IMR-90 (cell line): Measurements from ENCODE around the gene PIP. TPM values are rescaled to one million over a fixed set of nuclear protein-coding genes. Genes with fewer than 3 reads are reported as not detected.

Source experiments
- ATAC-seq: fragments of 200-7000 bp; cut with Tn5 transposase; 2 replicates; pipeline ENCODE4 v1.9.1; 2020; ENCODE audit warnings: low read depth, mild to moderate bottlenecking, moderate library complexity
- BruUV-seq: library from RNA; stranded (reverse); fragments of 400-500 nt; replicated peaks from 2 replicates; lab custom pipeline; 2021; lab: Mats Ljungman, UMichigan
- CTCF ChIA-PET: fragments of 300-600 bp; formaldehyde crosslinking; extraction: SDS; loops from one replicate; lab custom pipeline; 2021; ENCODE audit warnings: antibody characterized with exemption; lab: Yijun Ruan, JAX
- POLR2A ChIA-PET: fragments of 300-600 bp; sonication (Branson Sonifier 250); formaldehyde crosslinking; loops from one replicate; lab custom pipeline; 2022; ENCODE audit warnings: antibody characterized with exemption; ENCODE audit not compliant: unreplicated experiment; lab: Charles Lee
- DNase-seq: peaks from one replicate; pipeline ENCODE4 v3.0.0; 2013
- H2AFZ ChIP-seq: replicated peaks from 2 replicates; pipeline ENCODE3; 2013; ENCODE audit warnings: low read length, mild to moderate bottlenecking; ENCODE audit not compliant: poor library complexity
- H2AK5ac ChIP-seq: 2 replicates; pipeline ENCODE4 v1.6.1; 2013; ENCODE audit warnings: low read depth, low read length, inconsistent platforms
- H2AK9ac ChIP-seq: replicated peaks from 2 replicates; pipeline ENCODE3; 2013; ENCODE audit warnings: mild to moderate bottlenecking, low read depth, low read length, moderate library complexity; ENCODE audit not compliant: poor library complexity
- H2BK120ac ChIP-seq: 2 replicates; pipeline ENCODE4 v1.6.1; 2013; ENCODE audit warnings: low read depth, low read length, inconsistent platforms
- H2BK15ac ChIP-seq: 3 replicates; pipeline ENCODE4 v1.6.1; 2013; ENCODE audit warnings: low read depth, low read length, inconsistent platforms
- H2BK20ac ChIP-seq: 2 replicates; pipeline ENCODE4 v1.6.1; 2013; ENCODE audit warnings: low read depth, mild to moderate bottlenecking, inconsistent platforms, low read length, moderate library complexity
- H2BK5ac ChIP-seq: 2 replicates; pipeline ENCODE4 v1.6.1; 2013; ENCODE audit warnings: mild to moderate bottlenecking, low read depth, low read length, inconsistent platforms; ENCODE audit not compliant: poor library complexity, severe bottlenecking
- H3K14ac ChIP-seq: replicated peaks from 2 replicates; pipeline ENCODE4 v1.6.1; 2013; ENCODE audit warnings: low read depth, low read length, inconsistent platforms
- H3K18ac ChIP-seq: 2 replicates; pipeline ENCODE4 v1.6.1; 2013; ENCODE audit warnings: low read depth, low read length, control low read depth
- H3K23ac ChIP-seq: 2 replicates; pipeline ENCODE4 v1.6.1; 2013; ENCODE audit warnings: low read depth, low read length, inconsistent platforms
- H3K27ac ChIP-seq: 2 replicates; pipeline ENCODE4 v1.5.1; 2013; ENCODE audit warnings: mild to moderate bottlenecking, control low read depth, low read length; ENCODE audit not compliant: insufficient read depth
- H3K27me3 ChIP-seq: 2 replicates; pipeline ENCODE4 v1.6.1; 2013; ENCODE audit warnings: low read length; ENCODE audit not compliant: control insufficient read depth, insufficient read depth
- H3K36me3 ChIP-seq: 2 replicates; pipeline ENCODE4 v1.6.1; 2013; ENCODE audit warnings: low read length, mixed read lengths; ENCODE audit not compliant: control insufficient read depth, insufficient read depth
- H3K4ac ChIP-seq: 2 replicates; pipeline ENCODE4 v1.6.1; 2013; ENCODE audit warnings: low read depth, low read length, inconsistent platforms
- H3K4me1 ChIP-seq: 2 replicates; pipeline ENCODE4 v1.6.1; 2013; ENCODE audit warnings: low read length, mixed read lengths; ENCODE audit not compliant: control insufficient read depth, insufficient read depth
- H3K4me2 ChIP-seq: 2 replicates; pipeline ENCODE4 v1.6.1; 2013; ENCODE audit warnings: low read depth, mild to moderate bottlenecking, control low read depth, low read length, moderate library complexity
- H3K4me3 ChIP-seq: 2 replicates; pipeline ENCODE4 v1.5.1; 2013; ENCODE audit warnings: low read depth, mild to moderate bottlenecking, control low read depth, low read length, moderate library complexity; ENCODE audit not compliant: insufficient read depth
- H3K56ac ChIP-seq: 2 replicates; pipeline ENCODE4 v1.6.1; 2013; ENCODE audit warnings: low read length, inconsistent platforms; ENCODE audit not compliant: insufficient read depth; ENCODE audit errors: extremely low read depth
- H3K79me1 ChIP-seq, 2 experiments: 2 replicates each; pipeline ENCODE4 v1.6.1; 2013; ENCODE audit warnings: low read length in 2 of 2, inconsistent platforms in 1 of 2, low read depth in 1 of 2
- H3K9ac ChIP-seq: 2 replicates; pipeline ENCODE4 v1.6.1; 2013; ENCODE audit warnings: low read depth, low read length, control low read depth
- H3K9me1 ChIP-seq: 2 replicates; pipeline ENCODE4 v1.6.1; 2013; ENCODE audit warnings: low read length, inconsistent platforms; ENCODE audit not compliant: insufficient read depth
- H3K9me3 ChIP-seq: 2 replicates; pipeline ENCODE4 v1.6.1; 2013; ENCODE audit warnings: low read length; ENCODE audit not compliant: control insufficient read depth, insufficient read depth
- H4K20me1 ChIP-seq: 2 replicates; pipeline ENCODE4 v1.6.1; 2013; ENCODE audit warnings: low read length, inconsistent platforms; ENCODE audit not compliant: insufficient read depth
- H4K5ac ChIP-seq: 2 replicates; pipeline ENCODE4 v1.6.1; 2013; ENCODE audit warnings: mild to moderate bottlenecking, low read depth, low read length, control low read depth
- H4K8ac ChIP-seq, 2 experiments: 2 replicates each; pipeline ENCODE4 v1.6.1; 2013; ENCODE audit warnings: low read depth in 2 of 2, low read length in 2 of 2, control low read depth in 1 of 2, inconsistent platforms in 1 of 2
- H4K91ac ChIP-seq: 2 replicates; pipeline ENCODE4 v1.6.1; 2013; ENCODE audit warnings: low read depth, low read length, inconsistent platforms; ENCODE audit not compliant: insufficient read depth
- BHLHE40 ChIP-seq: fragments of 150-350 bp; IDR thresholded peaks from 2 replicates; pipeline ENCODE4 v1.6.1; 2016; ENCODE audit warnings: mild to moderate bottlenecking, low read depth, low read length
- CHD1 ChIP-seq: IDR thresholded peaks from 2 replicates; pipeline ENCODE4 v1.6.1; 2012; ENCODE audit warnings: low read depth, low read length, improper control_type of control experiment
- FOS ChIP-seq: fragments of 150-350 bp; IDR thresholded peaks from 2 replicates; pipeline ENCODE4 v1.6.1; 2016; ENCODE audit warnings: low read depth, low read length
- MAFK ChIP-seq: IDR thresholded peaks from 2 replicates; pipeline ENCODE4 v1.6.1; 2012; ENCODE audit warnings: low read depth, low read length, improper control_type of control experiment
- MXI1 ChIP-seq: IDR thresholded peaks from 2 replicates; pipeline ENCODE4 v1.6.1; 2012; ENCODE audit warnings: low read depth, mild to moderate bottlenecking, low read length, moderate library complexity, borderline replicate concordance
- NFE2L2 ChIP-seq: fragments of 150-350 bp; IDR thresholded peaks from 2 replicates; pipeline ENCODE4 v1.6.1; 2016; ENCODE audit warnings: low read depth, mild to moderate bottlenecking, low read length
- POLR2A ChIP-seq: IDR thresholded peaks from 2 replicates; pipeline ENCODE4 v1.6.1; 2012; ENCODE audit warnings: mild to moderate bottlenecking, low read depth, low read length
- SMC3 ChIP-seq: fragments of 150-350 bp; IDR thresholded peaks from 2 replicates; pipeline ENCODE4 v1.6.1; 2016; ENCODE audit warnings: low read depth, mild to moderate bottlenecking, antibody characterized with exemption, low read length, moderate library complexity
- USF2 ChIP-seq: fragments of 150-350 bp; IDR thresholded peaks from 2 replicates; pipeline ENCODE4 v1.6.1; 2017; ENCODE audit warnings: mild to moderate bottlenecking, antibody characterized with exemption, low read length, low read depth
- WGBS, 2 experiments: methylation state at CpG; one replicate each; pipeline versions ENCODE4 v1.1.5 to v1.1.7; 2013; ENCODE audit warnings: missing lambda C conversion rate in 2 of 2; ENCODE audit not compliant: insufficient read length in 1 of 2; ENCODE audit errors: extremely low coverage in 2 of 2; 5-methylcytosine and 5-hydroxymethylcytosine counted together
- dilution Hi-C: fragments of 300-500 bp; cut with HindIII; formaldehyde crosslinking; loops from one replicate; pipeline ENCODE4 v1.14.3; 2018; ENCODE audit warnings: low sequenced_read_pairs; ENCODE audit not compliant: unreplicated experiment
- in situ Hi-C: fragments of 300-500 bp; cut with MboI; formaldehyde crosslinking; loops from 3 replicates; pipeline ENCODE4 v1.14.3; 2019; ENCODE audit warnings: low sequenced_read_pairs, inconsistent platforms, mixed read lengths
- intact Hi-C: fragments of 100-400 bp; cut with micrococcal nuclease; formaldehyde crosslinking; loops from 2 replicates; pipeline ENCODE4 v1.10.0; 2022
- polyA plus RNA-seq, 3 experiments: library from polyadenylated mRNA; depleted of rRNA; stranded (reverse); fragments of >200 nt; gene quantifications; 2 replicates each; pipeline ENCODE4 v1.2.3, GENCODE V29; 2012; ENCODE audit warnings: low replicate concordance in 1 of 3
- total RNA-seq: library from RNA; depleted of rRNA; stranded (reverse); fragments of >200 nt; gene quantifications from 2 replicates; pipeline ENCODE4 v1.2.3, GENCODE V29; 2012
- TF ChIP-seq, protein P1 (sequence below): fragments of 150-350 bp; IDR thresholded peaks from 2 replicates; pipeline ENCODE4 v1.6.1; 2016; ENCODE audit warnings: low read depth, mild to moderate bottlenecking, low read length, moderate library complexity, borderline replicate concordance

Gene PIP
- total and polyA plus RNA-seq, 2 of the 4 experiments (the other 2 are of a cell fraction) = not detected

- Histone ChIP-seq H3K18ac (no peak within 1 kb of the TSS), H3K4me2 (no peak within 1 kb of the TSS), H4K91ac (no peak within 1 kb of the TSS), H3K14ac (no peak within 1 kb of the TSS), H2BK5ac (no peak within 1 kb of the TSS), H3K9ac (no peak within 1 kb of the TSS), H2AFZ (no peak within 1 kb of the TSS), H3K9me1 (no peaks in the 10 kb centered on the region), H4K20me1 (no peaks in the 10 kb centered on the region), H2AK9ac (no peak within 1 kb of the TSS), H4K8ac (no peak within 1 kb of the TSS), H3K4ac (no peak within 1 kb of the TSS), H3K79me1 (no peaks in the 10 kb centered on the region), H3K56ac (no peak within 1 kb of the TSS), H2BK20ac (no peak within 1 kb of the TSS), H2BK15ac (no peak within 1 kb of the TSS), H3K4me1 (no peaks in the 10 kb centered on the region), H3K9me3 (0 out of 2 replicates have a peak, but pooled peaks cover 2% of the 10 kb centered on the region), H4K5ac (no peak within 1 kb of the TSS), H3K27ac (no peak within 1 kb of the TSS), H3K4me3 (no peak within 1 kb of the TSS), H2BK120ac (no peak within 1 kb of the TSS), H3K36me3 (no peaks in the 10 kb centered on the region), H2AK5ac (no peak within 1 kb of the TSS), H3K23ac (no peak within 1 kb of the TSS), H3K27me3 (no peaks in the 10 kb centered on the region)
- intact Hi-C loops (no loop called here), in situ Hi-C loops (no loop called here), dilution Hi-C loops (no loop called here)
- WGBS, 2 experiments = no CpG with 5 or more reads among the region's 3 CpGs
- CTCF ChIA-PET = interaction anchor here (1.0 kb wide), 1 partner anchor 33 kb away, joined by 4 read pairs; no protein-coding TSS in a partner anchor
- BruUV-seq = no TSS peak
- DNase-seq (no peak), ATAC-seq (no peak)
- TF ChIP-seq, protein P1, sequence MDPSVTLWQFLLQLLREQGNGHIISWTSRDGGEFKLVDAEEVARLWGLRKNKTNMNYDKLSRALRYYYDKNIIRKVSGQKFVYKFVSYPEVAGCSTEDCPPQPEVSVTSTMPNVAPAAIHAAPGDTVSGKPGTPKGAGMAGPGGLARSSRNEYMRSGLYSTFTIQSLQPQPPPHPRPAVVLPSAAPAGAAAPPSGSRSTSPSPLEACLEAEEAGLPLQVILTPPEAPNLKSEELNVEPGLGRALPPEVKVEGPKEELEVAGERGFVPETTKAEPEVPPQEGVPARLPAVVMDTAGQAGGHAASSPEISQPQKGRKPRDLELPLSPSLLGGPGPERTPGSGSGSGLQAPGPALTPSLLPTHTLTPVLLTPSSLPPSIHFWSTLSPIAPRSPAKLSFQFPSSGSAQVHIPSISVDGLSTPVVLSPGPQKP = no peak
- TF ChIP-seq CHD1 = no peak
- no peak for TF ChIP-seq NFE2L2
- TF ChIP-seq BHLHE40 = no peak
- TF ChIP-seq POLR2A = no peak
- TF ChIP-seq SMC3 = no peak
- no peak for TF ChIP-seq USF2
- no peak for TF ChIP-seq FOS
- TF ChIP-seq MAFK = no peak
- TF ChIP-seq MXI1 = no peak
- POLR2A ChIA-PET = no interaction called here
These were observed 51.1 kb downstream of the PIP start, which contains the start of gene TAS2R39 for GRCh38 chr7:143183024-143183423. TSS of gene TAS2R39 (plus strand) at chr7:143183419. CDS start at chr7:143183419, 0 bp downstream.
